ENCODE data around the gene METTL6.

GRCh38 chr3:15465876-15466585 lies 38.7 kb upstream of the METTL6 start:
- TF ChIP-seq CTCF (IDR thresholded peaks at IDR 0.05; ENCODE audit: insufficient read depth, low read length), result no peak
- TF ChIP-seq POLR2AphosphoS5 (IDR thresholded peaks at IDR 0.05; ENCODE audit: low read depth), result no peak
- no peak for TF ChIP-seq SPI1 (IDR thresholded peaks at IDR 0.05; ENCODE audit: borderline replicate concordance, low read depth)
- TF ChIP-seq, protein P1, sequence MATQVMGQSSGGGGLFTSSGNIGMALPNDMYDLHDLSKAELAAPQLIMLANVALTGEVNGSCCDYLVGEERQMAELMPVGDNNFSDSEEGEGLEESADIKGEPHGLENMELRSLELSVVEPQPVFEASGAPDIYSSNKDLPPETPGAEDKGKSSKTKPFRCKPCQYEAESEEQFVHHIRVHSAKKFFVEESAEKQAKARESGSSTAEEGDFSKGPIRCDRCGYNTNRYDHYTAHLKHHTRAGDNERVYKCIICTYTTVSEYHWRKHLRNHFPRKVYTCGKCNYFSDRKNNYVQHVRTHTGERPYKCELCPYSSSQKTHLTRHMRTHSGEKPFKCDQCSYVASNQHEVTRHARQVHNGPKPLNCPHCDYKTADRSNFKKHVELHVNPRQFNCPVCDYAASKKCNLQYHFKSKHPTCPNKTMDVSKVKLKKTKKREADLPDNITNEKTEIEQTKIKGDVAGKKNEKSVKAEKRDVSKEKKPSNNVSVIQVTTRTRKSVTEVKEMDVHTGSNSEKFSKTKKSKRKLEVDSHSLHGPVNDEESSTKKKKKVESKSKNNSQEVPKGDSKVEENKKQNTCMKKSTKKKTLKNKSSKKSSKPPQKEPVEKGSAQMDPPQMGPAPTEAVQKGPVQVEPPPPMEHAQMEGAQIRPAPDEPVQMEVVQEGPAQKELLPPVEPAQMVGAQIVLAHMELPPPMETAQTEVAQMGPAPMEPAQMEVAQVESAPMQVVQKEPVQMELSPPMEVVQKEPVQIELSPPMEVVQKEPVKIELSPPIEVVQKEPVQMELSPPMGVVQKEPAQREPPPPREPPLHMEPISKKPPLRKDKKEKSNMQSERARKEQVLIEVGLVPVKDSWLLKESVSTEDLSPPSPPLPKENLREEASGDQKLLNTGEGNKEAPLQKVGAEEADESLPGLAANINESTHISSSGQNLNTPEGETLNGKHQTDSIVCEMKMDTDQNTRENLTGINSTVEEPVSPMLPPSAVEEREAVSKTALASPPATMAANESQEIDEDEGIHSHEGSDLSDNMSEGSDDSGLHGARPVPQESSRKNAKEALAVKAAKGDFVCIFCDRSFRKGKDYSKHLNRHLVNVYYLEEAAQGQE (IDR thresholded peaks at IDR 0.05; ENCODE audit: insufficient replicate concordance, low read depth), result no peak
- TF ChIP-seq GABPA (IDR thresholded peaks at IDR 0.05; ENCODE audit: low read depth), result no peak

Data from HL-60 (cell line).